ENCODE results near the gene C10orf105. TPM values are rescaled to one million over a fixed set of nuclear protein-coding genes. Genes with fewer than 3 reads are reported as not detected.

The C10orf105 gene
- total RNA-seq, 1 donor from 2014 or later: 0.07 TPM

DNA sequence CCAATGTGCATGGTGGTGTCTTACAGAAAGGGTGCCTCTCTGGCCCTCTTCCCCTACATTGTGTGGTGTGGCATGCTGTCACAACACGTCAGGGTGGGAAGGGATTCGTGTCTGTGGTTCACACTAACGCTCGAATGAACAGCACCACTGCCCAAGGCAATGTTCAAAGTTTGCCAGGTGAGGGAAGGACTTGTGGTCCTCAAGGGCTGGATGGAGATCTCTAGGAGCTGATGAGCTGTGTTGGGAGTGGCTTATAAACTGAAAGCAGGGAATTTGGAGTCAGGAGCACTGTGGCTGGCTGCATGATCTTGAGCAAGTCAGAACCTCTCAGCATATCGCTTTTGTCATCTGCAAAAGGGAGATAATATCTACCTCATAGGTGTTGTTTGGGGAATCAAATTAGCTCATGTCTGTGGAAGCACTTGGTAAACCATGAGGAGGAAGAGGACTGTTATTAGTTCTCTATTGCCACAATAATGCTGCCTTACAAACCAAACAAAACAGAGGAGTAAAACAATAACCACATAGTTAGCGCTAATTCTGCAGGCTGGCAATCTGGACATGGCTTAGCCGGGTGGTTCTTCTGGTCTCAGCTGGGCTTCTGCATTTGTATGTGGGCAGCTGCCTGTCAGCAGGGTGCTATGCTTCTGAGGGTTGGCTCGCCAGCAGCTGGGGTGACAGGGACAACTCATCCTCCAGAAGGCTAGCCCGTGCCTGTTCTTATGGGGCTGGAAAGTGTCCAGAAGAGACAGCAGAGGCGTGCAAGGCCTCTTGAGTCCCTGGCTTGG lies 22.9 kb upstream of the C10orf105 start:
- intact Hi-C loops (cut with micrococcal nuclease): no loop called here
- ATAC-seq (no peak), DNase-seq (no peak)

DNA sequence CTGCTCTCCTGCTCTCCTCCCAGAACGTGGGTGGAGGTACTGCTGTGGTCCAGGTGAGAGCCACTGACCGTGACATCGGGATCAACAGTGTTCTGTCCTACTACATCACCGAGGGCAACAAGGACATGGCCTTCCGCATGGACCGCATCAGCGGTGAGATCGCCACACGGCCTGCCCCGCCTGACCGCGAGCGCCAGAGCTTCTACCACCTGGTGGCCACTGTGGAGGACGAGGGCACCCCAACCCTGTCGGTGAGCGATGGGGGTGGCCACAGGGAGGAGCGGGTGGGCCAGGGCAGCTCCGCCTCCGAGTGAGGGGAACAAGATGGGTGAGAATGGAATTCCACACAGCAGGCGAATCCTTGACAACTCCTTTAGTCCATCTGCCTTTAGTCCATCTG lies 22.1 kb upstream of the C10orf105 start:
- intact Hi-C loops (cut with micrococcal nuclease): no loop called here
- DNase-seq (no peak), ATAC-seq (no peak)

DNA sequence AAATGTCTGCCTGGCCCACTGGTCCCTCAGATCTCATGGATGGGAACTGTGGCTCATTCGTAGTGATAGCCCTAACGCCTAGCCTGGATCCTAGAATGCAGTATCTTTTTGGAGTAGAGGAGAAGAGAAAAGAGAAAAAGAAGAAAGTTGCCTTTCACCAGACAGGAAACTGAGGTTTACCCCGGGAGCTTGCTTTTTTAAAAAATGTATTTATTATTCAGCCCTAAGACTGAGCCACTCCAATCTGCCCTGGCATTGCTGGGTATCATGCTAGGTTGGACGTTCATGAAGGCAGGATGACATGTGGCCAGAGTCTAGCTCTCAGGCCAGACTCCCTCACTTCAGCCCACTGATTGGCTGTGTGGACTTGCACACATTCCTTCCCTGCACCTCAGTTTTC lies 21.5 kb upstream of the C10orf105 start:
- no peak for ATAC-seq
- intact Hi-C loops (cut with micrococcal nuclease): no loop called here
- DNase-seq: no peak

DNA sequence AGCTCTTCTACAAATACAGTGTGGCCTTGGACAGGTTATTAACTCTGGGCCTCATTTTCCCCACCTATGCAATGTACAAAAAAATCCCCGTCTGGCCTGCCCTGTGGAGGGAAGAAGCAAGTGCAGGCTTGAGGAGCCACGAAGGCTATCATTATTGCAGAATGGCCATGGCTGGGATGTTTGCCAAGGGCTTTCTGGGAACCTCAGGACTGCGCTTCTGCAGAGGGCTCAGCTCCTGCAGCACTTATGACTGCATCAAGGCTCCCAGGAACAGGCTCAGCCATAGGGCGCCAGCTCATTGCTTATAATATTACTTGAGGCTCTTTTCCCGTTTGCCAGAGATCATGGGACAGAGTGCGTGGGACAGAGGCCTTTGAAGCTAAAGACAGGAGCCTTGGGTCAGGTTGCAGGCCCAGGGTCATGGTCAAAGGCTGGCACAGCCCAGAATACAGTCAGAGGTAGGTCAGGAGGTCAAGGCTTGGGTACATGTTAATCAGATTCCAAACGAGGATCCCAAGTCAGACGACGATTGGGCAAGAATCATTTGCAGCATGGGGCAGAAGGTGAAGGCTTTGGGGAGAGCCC lies 20.6 kb upstream of the C10orf105 start:
- peak; percentile 61 for DNase-seq
- peak; percentile 64 for ATAC-seq
- intact Hi-C loops (cut with micrococcal nuclease): no loop called here

DNA sequence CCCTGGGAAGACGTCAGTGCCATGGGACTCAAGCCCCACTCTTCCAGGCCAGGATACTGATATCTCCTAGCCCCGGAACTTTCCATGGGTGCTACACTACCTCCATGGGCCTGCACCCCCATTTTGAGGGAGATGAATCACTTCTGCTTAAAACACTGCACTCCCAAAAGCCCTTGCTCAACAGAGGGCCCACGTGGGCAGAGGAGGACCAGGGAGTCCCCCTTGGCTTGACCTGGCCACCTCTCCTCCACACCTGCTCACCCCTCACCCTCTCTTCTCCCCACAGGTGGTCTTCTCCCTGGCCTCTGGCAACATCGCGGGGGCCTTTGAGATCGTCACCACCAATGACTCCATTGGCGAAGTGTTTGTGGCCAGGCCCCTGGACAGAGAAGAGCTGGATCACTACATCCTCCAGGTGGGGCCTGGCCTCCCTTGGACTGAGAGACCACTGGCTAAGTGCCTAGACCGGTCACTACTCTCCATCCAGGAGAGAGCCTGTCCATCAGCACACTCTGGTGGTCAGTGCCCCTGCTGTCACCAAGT lies 19.9 kb upstream of the C10orf105 start:
- DNase-seq: no peak
- no peak for ATAC-seq
- intact Hi-C loops (cut with micrococcal nuclease): no loop called here

DNA sequence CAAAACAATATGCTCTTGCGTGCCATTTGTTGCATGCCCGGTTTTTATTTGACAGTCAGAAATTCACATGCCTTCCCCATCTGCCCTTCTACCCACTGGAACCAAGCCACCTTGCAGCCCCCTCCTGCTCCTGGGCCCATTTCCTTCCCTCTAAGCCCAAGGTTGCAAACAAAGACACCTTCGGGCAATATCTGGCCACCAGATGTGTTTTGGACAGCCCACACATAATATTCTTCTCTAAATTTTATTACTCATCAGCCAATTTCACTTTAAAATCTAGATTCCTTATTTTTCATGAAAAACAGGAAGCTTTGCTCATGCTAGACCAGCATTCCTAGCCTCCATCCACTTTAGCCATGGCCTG lies 18.2 kb upstream of the C10orf105 start:
- DNase-seq: peak; percentile 5
- ATAC-seq: no peak

DNA sequence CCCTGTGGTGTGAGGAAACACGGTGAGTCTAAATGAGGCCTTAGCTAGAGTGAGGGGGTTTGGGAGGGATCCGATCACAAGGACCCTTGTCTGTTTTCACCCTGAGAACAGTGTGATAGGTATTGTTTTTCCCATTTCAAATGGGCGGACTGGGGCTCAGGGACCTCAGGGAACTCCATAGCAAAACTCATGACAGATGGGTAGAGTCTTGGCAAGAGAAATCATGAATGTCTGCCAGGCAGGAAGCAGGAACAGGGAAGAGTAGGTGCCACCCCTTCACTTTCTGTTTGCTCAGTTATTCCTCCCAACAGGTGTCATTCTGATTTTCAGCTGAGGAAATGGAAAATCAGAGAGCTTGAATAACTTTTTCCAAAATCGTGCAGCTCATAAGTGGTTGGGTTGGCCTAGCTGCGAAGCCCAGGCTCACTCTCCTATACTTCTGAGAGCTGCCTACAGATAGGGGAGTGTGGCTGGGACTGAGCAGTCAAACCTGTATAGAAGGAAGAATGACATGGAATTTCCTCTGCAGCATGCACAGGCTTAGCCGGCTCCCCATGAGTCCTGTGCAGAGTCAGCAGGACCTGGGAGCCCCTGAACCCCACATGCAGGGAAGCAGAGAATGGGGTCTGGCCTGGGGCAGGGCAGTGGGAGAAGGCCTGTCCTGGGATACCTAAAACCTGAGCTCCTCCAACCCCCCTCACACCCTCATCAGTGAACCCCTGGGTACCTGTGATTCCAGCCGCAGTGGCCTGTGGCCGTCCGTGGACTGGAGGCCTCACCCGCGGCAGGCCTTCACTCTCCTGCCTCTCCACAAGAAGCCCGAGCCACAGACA lies 17.6 kb upstream of the C10orf105 start:
- intact Hi-C loops (cut with micrococcal nuclease): no loop called here
- no peak for ATAC-seq
- DNase-seq: no peak

More for the DNA sequence above, 18.2 kb upstream of the C10orf105 start:
- intact Hi-C loops (cut with micrococcal nuclease): no loop called here

DNA sequence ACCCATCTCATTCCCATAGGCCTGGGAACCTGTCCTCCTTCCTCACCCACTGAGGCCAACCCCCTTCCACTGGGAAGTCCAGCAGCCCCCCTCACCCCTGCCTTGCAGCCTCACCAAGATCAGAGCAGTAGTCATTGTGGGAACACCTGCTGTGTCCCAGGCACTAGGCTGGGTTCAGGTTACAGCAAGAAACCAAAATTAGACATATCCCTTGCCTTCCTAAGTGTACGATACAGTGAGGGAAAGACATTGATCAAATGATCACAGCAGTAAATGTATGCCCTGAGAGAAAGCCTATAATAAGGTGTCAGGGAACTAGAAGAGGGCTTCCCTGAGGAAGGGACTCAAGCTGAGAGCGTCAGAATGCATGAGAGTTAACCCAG lies 17.0 kb upstream of the C10orf105 start:
- DNase-seq (no peak), ATAC-seq (no peak)
- intact Hi-C loops (cut with micrococcal nuclease): no loop called here

DNA sequence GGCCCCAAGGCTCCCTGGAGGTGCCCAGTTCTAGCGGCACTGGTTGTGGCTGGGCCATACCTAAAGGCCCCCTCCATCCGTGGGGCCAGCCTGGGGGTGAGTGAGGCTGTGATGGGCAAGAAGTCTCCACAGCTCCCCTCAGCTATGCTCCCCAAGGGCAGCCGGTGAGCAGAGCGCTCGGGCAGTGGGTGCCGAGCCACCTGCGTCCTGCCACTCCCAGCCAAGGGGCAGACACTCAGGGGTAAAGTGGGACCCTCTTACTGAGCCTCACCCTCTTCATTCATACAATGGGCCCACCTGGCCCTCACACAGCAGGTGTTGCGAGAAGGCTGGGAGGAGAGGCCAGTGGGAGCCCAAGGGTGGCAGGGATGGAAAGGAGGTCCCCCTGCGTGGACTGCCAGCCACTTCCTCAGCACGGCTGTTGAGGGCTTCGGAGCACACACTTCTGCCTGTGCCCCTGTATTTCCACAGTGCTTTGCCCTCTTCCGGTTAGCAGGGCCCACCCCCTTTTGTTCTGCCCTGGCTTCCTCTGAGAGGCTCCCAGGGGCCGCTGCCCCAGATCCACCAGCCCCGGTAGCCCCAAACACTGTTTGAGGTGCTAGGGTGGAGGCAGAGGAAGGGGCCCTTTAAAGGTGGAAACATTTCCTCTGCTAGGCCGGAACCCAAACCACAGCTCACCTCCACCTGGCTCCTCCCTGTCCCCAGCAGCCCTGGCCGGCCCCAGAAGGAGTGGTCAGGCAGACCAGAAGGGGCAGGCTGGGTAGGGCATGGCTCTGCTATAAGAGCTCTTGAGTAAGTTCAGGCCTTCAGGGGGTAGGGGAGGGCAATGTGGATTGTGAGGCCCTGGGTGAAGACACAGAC lies 16.4 kb upstream of the C10orf105 start:
- DNase-seq: no peak

DNA sequence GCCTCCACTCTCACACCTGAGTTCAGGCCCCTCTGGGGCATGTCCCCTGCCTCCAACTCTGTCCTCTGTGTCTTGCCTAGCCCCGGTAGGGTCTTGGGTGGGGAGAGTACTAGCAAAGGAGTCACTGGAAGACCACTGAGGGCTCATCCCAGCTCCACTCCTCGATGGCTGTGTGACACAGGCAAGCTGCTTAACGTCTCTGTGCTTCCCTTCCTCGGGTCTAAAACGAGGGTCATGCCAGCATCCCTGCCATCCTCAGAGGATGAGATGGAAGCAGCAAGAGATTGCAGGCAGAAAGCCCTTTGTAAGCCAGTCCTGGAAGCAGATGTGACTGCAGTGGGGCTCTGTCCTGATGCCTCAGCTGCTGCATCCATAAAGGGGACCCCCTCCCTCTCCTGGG lies 15.2 kb upstream of the C10orf105 start:
- no peak for DNase-seq
- no peak for ATAC-seq
- intact Hi-C loops (cut with micrococcal nuclease): no loop called here

More for the DNA sequence above, 16.4 kb upstream of the C10orf105 start:
- ATAC-seq: peak; percentile 24
- intact Hi-C loops (cut with micrococcal nuclease): no loop called here

DNA sequence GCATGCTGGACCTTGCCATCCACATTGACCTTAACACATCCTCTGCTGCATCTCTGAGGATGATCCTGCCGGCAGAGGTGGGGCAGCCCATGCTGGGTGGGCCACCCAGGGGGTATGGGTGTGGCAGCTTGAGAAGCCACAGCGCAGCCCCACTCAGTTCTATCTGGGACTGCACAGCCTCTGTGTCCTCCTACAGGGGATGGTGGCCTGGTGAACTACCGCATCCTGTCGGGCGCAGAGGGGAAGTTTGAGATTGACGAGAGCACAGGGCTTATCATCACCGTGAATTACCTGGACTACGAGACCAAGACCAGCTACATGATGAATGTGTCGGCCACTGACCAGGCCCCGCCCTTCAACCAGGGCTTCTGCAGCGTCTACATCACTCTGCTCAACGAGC lies 12.2 kb upstream of the C10orf105 start:
- intact Hi-C loops (cut with micrococcal nuclease): no loop called here
- no peak for DNase-seq
- ATAC-seq: no peak

DNA sequence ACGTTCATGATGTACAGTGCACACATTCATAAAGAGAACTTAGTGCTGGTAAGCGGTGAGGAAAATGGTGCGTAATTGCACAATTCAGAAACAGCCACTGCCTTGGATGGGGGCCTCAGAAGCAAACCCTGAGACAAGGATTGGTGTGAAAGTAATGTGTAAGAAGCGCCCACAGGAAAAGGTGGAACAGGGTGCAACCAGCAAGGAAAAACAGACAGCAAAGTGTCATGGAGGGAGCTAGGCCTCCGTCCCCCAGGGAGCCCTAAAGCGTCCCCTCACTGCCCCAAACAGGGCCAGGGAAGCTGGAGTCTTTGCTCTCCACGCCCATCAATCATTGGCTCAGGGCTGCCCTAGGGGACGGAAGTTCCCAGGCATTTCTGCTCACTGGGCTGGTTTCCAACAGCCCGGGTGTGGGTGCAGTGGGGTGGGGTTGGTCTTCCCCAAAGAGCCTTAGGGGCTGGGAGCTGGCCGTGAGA lies 9.6 kb upstream of the C10orf105 start:
- peak; percentile 74 for DNase-seq
- intact Hi-C loops (cut with micrococcal nuclease): no loop called here
- peak; percentile 51 for ATAC-seq

DNA sequence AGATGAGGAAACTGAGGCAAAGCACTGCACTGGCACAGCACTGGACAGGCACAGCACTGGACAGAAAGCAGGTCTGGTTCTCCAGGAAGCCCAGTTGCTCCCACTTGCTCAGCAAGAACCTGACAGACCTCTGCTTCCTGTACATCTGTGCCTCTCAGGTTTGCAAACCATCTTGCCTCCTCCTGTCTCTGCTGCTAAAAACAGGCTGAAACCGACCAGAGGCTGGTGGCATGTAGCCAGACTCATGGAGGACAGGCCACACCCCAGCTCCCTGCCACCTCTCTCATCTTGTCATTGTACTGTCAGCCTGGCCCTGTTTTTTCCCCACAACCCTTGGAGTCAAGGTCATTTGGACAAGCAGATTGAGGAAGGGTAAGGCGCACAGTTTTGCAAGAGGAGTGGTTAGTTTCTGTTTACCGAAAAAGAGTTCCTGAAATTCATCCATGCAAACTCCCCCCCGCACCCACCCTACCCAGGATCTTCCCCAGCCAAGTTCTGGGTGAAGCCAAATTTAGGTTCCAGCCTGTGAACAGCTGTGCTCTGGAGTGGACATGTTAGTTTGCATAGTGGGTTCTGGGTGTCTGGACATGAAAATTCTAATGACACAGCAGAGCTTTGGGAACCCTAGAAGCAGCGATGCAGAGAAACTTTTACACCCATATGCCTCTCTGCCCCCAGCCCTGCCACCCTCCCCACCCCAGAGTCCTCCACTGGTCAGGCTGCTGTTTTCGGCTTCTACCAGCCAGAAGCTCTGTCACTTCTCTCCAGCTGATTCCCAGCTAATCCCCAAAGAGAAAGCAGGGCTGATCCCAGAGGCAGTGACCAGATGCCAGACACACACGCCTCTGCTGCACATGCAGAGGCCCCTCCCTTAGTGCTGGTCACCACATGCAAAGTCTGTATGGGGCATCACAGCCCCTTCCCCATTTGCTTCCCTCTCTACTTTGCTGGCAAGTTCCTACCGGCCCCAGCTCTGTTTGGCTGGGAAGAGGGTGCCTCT lies 8.5 kb upstream of the C10orf105 start:
- ATAC-seq (peak; percentile 83), DNase-seq (peak; percentile 76)
- intact Hi-C loops (cut with micrococcal nuclease): no loop called here

DNA sequence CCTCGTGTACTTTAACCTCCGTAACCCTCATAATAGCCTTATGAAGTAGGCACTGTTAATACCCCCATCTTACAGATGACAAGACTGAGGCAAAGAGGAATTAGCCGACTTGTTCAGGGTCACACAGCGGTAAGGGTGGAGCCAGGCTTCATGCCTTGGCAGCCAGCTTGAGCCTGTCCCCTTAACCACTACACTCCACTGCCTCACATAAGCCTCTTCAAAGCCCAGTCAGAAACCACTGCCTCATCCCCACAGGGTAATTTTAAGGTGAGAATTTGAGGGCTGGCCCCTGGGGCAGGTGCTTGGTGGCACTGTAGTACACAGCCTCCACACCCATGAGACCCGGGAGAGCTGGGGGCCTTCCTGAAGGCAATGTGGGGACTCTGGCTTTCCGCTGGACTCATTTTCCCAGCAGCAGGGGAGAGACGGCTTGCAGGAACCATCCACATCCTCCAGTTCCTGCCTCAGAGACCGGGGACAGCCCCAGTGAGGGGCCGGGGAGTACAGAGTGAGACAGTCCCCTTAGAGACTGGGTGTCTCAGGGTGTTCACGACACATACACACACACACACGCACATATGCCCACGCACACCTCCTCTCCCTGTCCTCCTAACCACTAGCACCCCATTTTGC lies 7.6 kb upstream of the C10orf105 start:
- ATAC-seq (peak; percentile 5), DNase-seq (no peak)
- intact Hi-C loops (cut with micrococcal nuclease): no loop called here

DNA sequence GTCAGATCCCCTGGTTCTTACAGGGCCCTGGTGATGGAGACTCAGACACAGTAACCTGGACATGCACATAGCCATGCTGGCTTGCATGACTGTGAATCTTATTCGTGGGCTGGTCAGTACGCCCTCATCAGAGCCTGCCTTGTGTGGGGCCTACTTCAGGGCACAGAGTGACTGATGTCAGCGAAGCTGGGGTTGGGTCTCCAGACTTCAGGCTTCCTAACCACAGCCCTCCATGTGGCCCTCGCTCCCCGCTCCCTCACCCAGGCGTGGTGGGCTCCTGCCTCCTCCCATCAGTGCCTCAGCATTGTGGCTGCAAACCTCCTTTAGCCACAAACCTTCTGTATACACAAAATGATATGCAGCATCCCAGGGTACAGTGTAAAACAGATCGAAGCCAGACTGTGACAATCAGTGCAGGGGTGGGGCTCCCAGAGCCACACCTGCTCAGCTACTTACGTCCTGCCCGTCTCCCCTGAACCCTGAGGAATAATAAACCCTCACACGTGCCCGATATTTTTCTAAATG lies 7.1 kb upstream of the C10orf105 start:
- intact Hi-C loops (cut with micrococcal nuclease): no loop called here
- ATAC-seq (no peak), DNase-seq (no peak)

DNA sequence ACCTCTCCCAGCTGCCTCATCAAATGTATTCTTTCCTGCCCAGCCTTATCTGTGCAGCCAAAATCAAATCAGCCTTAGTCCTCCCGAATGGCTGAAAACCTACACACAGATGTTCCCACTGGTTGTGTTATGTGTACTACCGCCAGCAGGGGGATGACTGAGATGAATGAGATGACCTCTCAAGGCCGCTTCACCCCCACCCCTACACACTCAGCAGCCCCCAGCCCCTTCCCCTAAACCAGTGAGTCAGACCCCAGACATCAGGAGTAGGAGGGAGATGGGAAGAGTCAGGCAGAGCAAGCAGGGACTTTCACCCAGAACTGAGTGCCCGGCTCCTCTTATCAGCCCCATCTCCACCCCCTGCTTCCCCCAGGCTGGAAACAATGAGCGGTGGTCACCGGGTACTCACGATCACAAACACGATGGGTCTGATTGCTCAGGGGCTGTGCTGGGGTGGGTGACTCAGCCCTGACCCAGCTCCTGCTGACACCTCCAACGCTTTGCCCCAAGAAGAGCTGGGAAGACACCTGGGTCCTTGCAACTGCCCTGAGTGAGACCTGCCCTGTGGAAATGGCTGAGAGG lies 6.5 kb upstream of the C10orf105 start:
- intact Hi-C loops (cut with micrococcal nuclease): no loop called here
- no peak for DNase-seq
- ATAC-seq: no peak

DNA sequence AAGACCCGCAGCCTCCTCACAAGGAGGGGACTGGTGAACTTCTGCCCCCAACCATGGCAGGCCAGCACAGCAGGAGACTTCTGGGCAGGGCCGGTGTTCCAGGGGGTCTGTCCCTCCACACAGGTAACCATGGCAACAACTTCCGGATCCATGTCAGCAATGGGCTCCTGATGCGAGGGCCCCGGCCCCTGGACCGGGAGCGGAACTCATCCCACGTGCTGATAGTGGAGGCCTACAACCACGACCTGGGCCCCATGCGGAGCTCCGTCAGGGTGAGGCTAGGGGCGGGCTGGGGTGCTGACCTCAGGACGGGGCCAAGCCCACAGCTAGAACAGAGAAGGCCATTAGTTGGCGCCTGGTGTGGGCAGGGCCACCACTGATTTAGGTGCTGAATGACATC lies 5.7 kb upstream of the C10orf105 start:
- DNase-seq (no peak), ATAC-seq (no peak)
- intact Hi-C loops (cut with micrococcal nuclease): no loop called here

Measured in left ventricle myocardium superior (tissue), 1 donor.